ENCODE measurements around the gene SLC39A10.
A peak's percentile ranks its signal among the peaks of the same experiment; 100 is the strongest.
"Not testable (repeated sequence)": the region's sequence is repeated elsewhere in the genome, so short reads cannot be mapped to it uniquely, and the experiment has no call there.

SLC39A10 gene

GRCh38 chr2:195659982-195660890, 3.2 kb downstream of the SLC39A10 start:
- in situ Hi-C loops (cut with HindIII; ENCODE audit: low sequenced_read_pairs), result no loop called here
- peak overlapping the region; percentile 89 for H3K4me3 ChIP-seq (ENCODE audit: low read depth, low read length)
- DNase-seq (ENCODE audit: low read depth, low spot score), result peak; percentile 87
- peak; percentile 76 for TF ChIP-seq CTCF (IDR thresholded peaks at IDR 0.05; ENCODE audit: low read depth, low read length)

DNA sequence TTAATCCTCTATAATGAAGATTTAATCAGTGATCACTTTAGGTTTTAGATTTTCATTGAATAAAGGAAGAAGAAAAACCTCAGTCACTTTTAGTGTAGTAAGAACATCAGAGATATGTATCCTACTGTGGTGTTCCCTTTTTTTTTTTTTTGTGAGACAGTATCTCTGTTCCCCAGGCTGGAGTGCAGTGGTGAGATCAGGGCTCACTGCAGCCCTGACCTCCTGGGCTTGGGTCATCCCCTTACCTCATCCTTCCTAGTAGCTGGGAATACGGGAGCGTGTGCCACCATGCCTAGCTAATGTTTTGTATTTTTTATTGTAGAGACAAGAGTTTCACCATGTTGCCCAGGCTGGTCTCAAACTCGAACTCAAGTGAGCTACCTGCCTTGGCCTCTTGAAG, 5.1 kb downstream of the SLC39A10 start:
- no peak overlapping the region for H3K4me3 ChIP-seq (ENCODE audit: low read depth, low read length)
- no peak for TF ChIP-seq CTCF (IDR thresholded peaks at IDR 0.05; ENCODE audit: low read depth, low read length)
- no peak for DNase-seq (ENCODE audit: low read depth, low spot score)
- in situ Hi-C loops (cut with HindIII; ENCODE audit: low sequenced_read_pairs), result no loop called here

- no peak for TF ChIP-seq CTCF (IDR thresholded peaks at IDR 0.05; ENCODE audit: low read depth, low read length)
- in situ Hi-C loops (cut with HindIII; ENCODE audit: low sequenced_read_pairs), result no loop called here
- no peak overlapping the region for H3K4me3 ChIP-seq (ENCODE audit: low read depth, low read length)
- no peak for DNase-seq (ENCODE audit: low read depth, low spot score)
Observed at GRCh38 chr2:195663007-195663406, 6.0 kb downstream of the SLC39A10 start.

- TF ChIP-seq CTCF (IDR thresholded peaks at IDR 0.05; ENCODE audit: low read depth, low read length), result peak; percentile 14
- DNase-seq (ENCODE audit: low read depth, low spot score), result peak; percentile 42
- in situ Hi-C loops (cut with HindIII; ENCODE audit: low sequenced_read_pairs), result no loop called here
- H3K4me3 ChIP-seq (ENCODE audit: low read depth, low read length), result no peak overlapping the region
Observed at GRCh38 chr2:195664528-195664927, 7.5 kb downstream of the SLC39A10 start.

- H3K4me3 ChIP-seq (ENCODE audit: low read depth, low read length); in situ Hi-C loops (cut with HindIII; ENCODE audit: low sequenced_read_pairs); DNase-seq (ENCODE audit: low read depth, low spot score): not testable (repeated sequence)
Observed at GRCh38 chr2:195665153-195665552, 8.1 kb downstream of the SLC39A10 start.

- DNase-seq (ENCODE audit: low read depth, low spot score), result no peak
- in situ Hi-C loops (cut with HindIII; ENCODE audit: low sequenced_read_pairs), result no loop called here
- TF ChIP-seq CTCF (IDR thresholded peaks at IDR 0.05; ENCODE audit: low read depth, low read length), result no peak
- H3K4me3 ChIP-seq (ENCODE audit: low read depth, low read length), result no peak overlapping the region
Observed at GRCh38 chr2:195666113-195666712, 9.2 kb downstream of the SLC39A10 start.

DNA sequence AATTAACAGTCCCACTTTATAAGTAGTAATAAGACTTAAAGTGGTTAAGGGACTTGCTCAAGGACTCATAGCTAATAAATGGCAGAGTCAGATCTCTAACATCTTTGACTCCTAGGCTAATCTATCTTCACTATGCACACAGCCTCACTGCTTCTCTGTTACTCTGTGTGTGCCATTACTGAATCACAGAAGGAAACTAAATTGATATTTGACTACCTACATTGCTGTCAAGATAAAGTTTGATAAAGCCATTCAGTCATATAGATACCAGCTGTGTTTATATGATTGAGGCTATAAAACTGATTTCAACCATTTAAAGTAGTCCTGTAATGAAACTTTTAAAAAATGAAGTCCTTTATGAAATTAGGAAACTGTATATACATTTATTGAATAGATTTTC, 10.9 kb downstream of the SLC39A10 start:
- H3K4me3 ChIP-seq (ENCODE audit: low read depth, low read length), result no peak overlapping the region
- TF ChIP-seq CTCF (IDR thresholded peaks at IDR 0.05; ENCODE audit: low read depth, low read length), result no peak
- no peak for DNase-seq (ENCODE audit: low read depth, low spot score)
- in situ Hi-C loops (cut with HindIII; ENCODE audit: low sequenced_read_pairs), result no loop called here

Measured in astrocyte of the spinal cord (primary cell).